ENCODE data around the gene NAPA.

NAPA gene

GRCh38 chr19:47491358-47492136 lies 23.3 kb downstream of the NAPA start:
- Histone ChIP-seq H3K27ac (no peak overlapping the region), H3K9ac (no peak overlapping the region), H3K36me3 (ENCODE audit: insufficient read depth) (no peaks in the 10 kb centered on the region)

GRCh38 chr19:47490847-47491246 lies 24.0 kb downstream of the NAPA start:
- H3K27ac ChIP-seq: no peak overlapping the region
- no peak overlapping the region for H2AFZ ChIP-seq (ENCODE audit: low read depth)
- no peaks in the 10 kb centered on the region for H3K36me3 ChIP-seq (ENCODE audit: insufficient read depth)
- H3K4me3 ChIP-seq (IDR thresholded peaks at IDR 0.05; ENCODE audit: insufficient read depth, low read depth, low read length): no peak overlapping the region
- TF ChIP-seq CTCF (conservative IDR thresholded peaks at IDR 0.05; ENCODE audit: low read depth, low read length): no peak
- no peaks in the 10 kb centered on the region for H4K20me1 ChIP-seq (ENCODE audit: insufficient read depth)
- H3K27me3 ChIP-seq (ENCODE audit: insufficient read depth, low read depth): no peaks in the 10 kb centered on the region
- H3K4me1 ChIP-seq (ENCODE audit: low read depth, poor library complexity, severe bottlenecking): peaks cover 31% of the 10 kb centered on the region
- H3K9ac ChIP-seq: no peak overlapping the region
- no peak overlapping the region for H3K4me2 ChIP-seq
- no peaks in the 10 kb centered on the region for H3K79me2 ChIP-seq (ENCODE audit: insufficient read depth, low read depth)

More at GRCh38 chr19:47491358-47492136, 23.3 kb downstream of the NAPA start:
- TF ChIP-seq CTCF (conservative IDR thresholded peaks at IDR 0.05; ENCODE audit: low read depth, low read length): no peak
- H3K27me3 ChIP-seq (ENCODE audit: insufficient read depth, low read depth): no peaks in the 10 kb centered on the region
- peaks cover 24% of the 10 kb centered on the region for H3K4me1 ChIP-seq (ENCODE audit: low read depth, poor library complexity, severe bottlenecking)
- H4K20me1 ChIP-seq (ENCODE audit: insufficient read depth): no peaks in the 10 kb centered on the region
- no peak overlapping the region for H3K4me2 ChIP-seq
- no peak overlapping the region for H2AFZ ChIP-seq (ENCODE audit: low read depth)
- H3K4me3 ChIP-seq (IDR thresholded peaks at IDR 0.05; ENCODE audit: insufficient read depth, low read depth, low read length): no peak overlapping the region
- no peaks in the 10 kb centered on the region for H3K79me2 ChIP-seq (ENCODE audit: insufficient read depth, low read depth)

GRCh38 chr19:47490031-47490430 lies 24.8 kb downstream of the NAPA start:
- H3K36me3 ChIP-seq (ENCODE audit: insufficient read depth): no peaks in the 10 kb centered on the region
- no peaks in the 10 kb centered on the region for H3K27me3 ChIP-seq (ENCODE audit: insufficient read depth, low read depth)
- no peak overlapping the region for H3K4me3 ChIP-seq (IDR thresholded peaks at IDR 0.05; ENCODE audit: insufficient read depth, low read depth, low read length)
- no peak overlapping the region for H3K4me2 ChIP-seq
- H4K20me1 ChIP-seq (ENCODE audit: insufficient read depth): no peaks in the 10 kb centered on the region
- no peak overlapping the region for H2AFZ ChIP-seq (ENCODE audit: low read depth)
- H3K27ac ChIP-seq: no peak overlapping the region
- peaks cover 39% of the 10 kb centered on the region for H3K4me1 ChIP-seq (ENCODE audit: low read depth, poor library complexity, severe bottlenecking)
- no peak for TF ChIP-seq CTCF (conservative IDR thresholded peaks at IDR 0.05; ENCODE audit: low read depth, low read length)
- H3K79me2 ChIP-seq (ENCODE audit: insufficient read depth, low read depth): no peaks in the 10 kb centered on the region
- no peak overlapping the region for H3K9ac ChIP-seq

- Histone ChIP-seq H3K4me1 (ENCODE audit: low read depth, poor library complexity, severe bottlenecking) (peaks cover 43% of the 10 kb centered on the region), H3K36me3 (ENCODE audit: insufficient read depth) (no peaks in the 10 kb centered on the region), H3K4me3 (IDR thresholded peaks at IDR 0.05; ENCODE audit: insufficient read depth, low read depth, low read length) (no peak overlapping the region), H4K20me1 (ENCODE audit: insufficient read depth) (no peaks in the 10 kb centered on the region), H3K27me3 (ENCODE audit: insufficient read depth, low read depth) (no peaks in the 10 kb centered on the region), H3K4me2 (no peak overlapping the region), H3K27ac (no peak overlapping the region), H2AFZ (ENCODE audit: low read depth) (no peak overlapping the region), H3K79me2 (ENCODE audit: insufficient read depth, low read depth) (no peaks in the 10 kb centered on the region), H3K9ac (no peak overlapping the region)
- no peak for TF ChIP-seq CTCF (conservative IDR thresholded peaks at IDR 0.05; ENCODE audit: low read depth, low read length)
Measured at GRCh38 chr19:47489072-47489914, 25.6 kb downstream of the NAPA start.

Data from KMS-11 (cell line).